HEK293 (cell line): ENCODE data around the gene KCNC1.

Experiments used
- CTCF ChIA-PET: fragments of 350-600 bp; formaldehyde crosslinking; extraction: SDS; loops from one replicate; lab custom pipeline; 2021; ENCODE audit warnings: antibody characterized with exemption; lab: Yijun Ruan, JAX
- POLR2A ChIA-PET: fragments of 300-600 bp; formaldehyde crosslinking; extraction: SDS; loops from one replicate; lab custom pipeline; 2020; ENCODE audit warnings: antibody characterized with exemption, inconsistent platforms; lab: Yijun Ruan, JAX
- H3K27ac ChIP-seq: fragments of 200-500 bp; sonication (Bioruptor generic); 2 replicates; pipeline ENCODE4 v1.5.1; 2014; ENCODE audit warnings: low read depth, low read length, control low read depth, inconsistent platforms; ENCODE audit errors: extremely low read depth
- H3K36me3 ChIP-seq, 2 experiments: fragments of 200-500 bp in 1 of 2; sonication (Bioruptor generic) in 1 of 2; 1 replicate in 1 of 2; 2 replicates in 1 of 2; pipeline ENCODE4 v1.5.1; 2014 to 2017; ENCODE audit warnings: inconsistent platforms in 2 of 2, low read length in 2 of 2; ENCODE audit not compliant: control insufficient read depth in 2 of 2, insufficient read depth in 1 of 2
- H3K4me1 ChIP-seq: fragments of 200-500 bp; sonication (Bioruptor generic); 2 replicates; pipeline ENCODE4 v1.5.1; 2014; ENCODE audit warnings: mild to moderate bottlenecking, low read length, inconsistent platforms; ENCODE audit not compliant: control insufficient read depth, insufficient read depth
- H3K4me3 ChIP-seq: 2 replicates; pipeline ENCODE4 v1.5.1; 2011; ENCODE audit warnings: low read depth, mild to moderate bottlenecking, control low read depth, low read length, moderate library complexity
- H3K9me3 ChIP-seq: fragments of 200-500 bp; sonication (Bioruptor generic); 2 replicates; pipeline ENCODE4 v1.5.1; 2014; ENCODE audit warnings: low read depth, low read length, inconsistent platforms; ENCODE audit not compliant: control insufficient read depth, insufficient read depth
- KLF16 ChIP-seq: fragments of 450-650 bp; formaldehyde crosslinking; IDR thresholded peaks from 2 replicates; pipeline ENCODE4 v1.5.1; 2017; ENCODE audit warnings: missing biosample characterization, missing genetic modification characterization
- PRDM1 ChIP-seq: fragments of 450-650 bp; formaldehyde crosslinking; IDR thresholded peaks from 2 replicates; pipeline ENCODE4; 2016; ENCODE audit warnings: missing biosample characterization, missing genetic modification characterization
- REPIN1 ChIP-seq: fragments of 450-650 bp; formaldehyde crosslinking; IDR thresholded peaks from 2 replicates; pipeline ENCODE4 v1.5.1; 2017; ENCODE audit warnings: missing biosample characterization, missing genetic modification characterization, low read depth
- SALL2 ChIP-seq: fragments of 450-650 bp; formaldehyde crosslinking; IDR thresholded peaks from 2 replicates; pipeline ENCODE4 v1.5.0; 2017; ENCODE audit warnings: missing biosample characterization, mild to moderate bottlenecking, missing genetic modification characterization, borderline replicate concordance
- ZBTB1 ChIP-seq: fragments of 450-650 bp; formaldehyde crosslinking; IDR thresholded peaks from 2 replicates; pipeline ENCODE4 v1.5.1; 2016; ENCODE audit warnings: missing biosample characterization, missing genetic modification characterization
- ZFP41 ChIP-seq: fragments of 450-650 bp; formaldehyde crosslinking; IDR thresholded peaks from 2 replicates; pipeline ENCODE4 v1.5.1; 2016; ENCODE audit warnings: missing biosample characterization, missing genetic modification characterization, borderline replicate concordance
- ZNF184 ChIP-seq: fragments of 450-650 bp; IDR thresholded peaks from 2 replicates; pipeline ENCODE4 v1.5.1; 2018; ENCODE audit warnings: missing biosample characterization, mild to moderate bottlenecking, missing genetic modification characterization
- ZNF391 ChIP-seq: fragments of 450-650 bp; formaldehyde crosslinking; IDR thresholded peaks from 2 replicates; pipeline ENCODE4 v1.5.1; 2016; ENCODE audit warnings: low read depth, missing biosample characterization, missing genetic modification characterization, borderline replicate concordance
- ZNF501 ChIP-seq: fragments of 450-650 bp; formaldehyde crosslinking; IDR thresholded peaks from 2 replicates; pipeline ENCODE4 v1.5.1; 2016; ENCODE audit warnings: missing biosample characterization, missing genetic modification characterization
- ZNF548 ChIP-seq: fragments of 450-650 bp; formaldehyde crosslinking; IDR thresholded peaks from 2 replicates; pipeline ENCODE4 v1.5.1; 2016; ENCODE audit warnings: missing biosample characterization, missing genetic modification characterization
- ZNF623 ChIP-seq: fragments of 450-650 bp; formaldehyde crosslinking; IDR thresholded peaks from 2 replicates; pipeline ENCODE4 v1.5.1; 2016; ENCODE audit warnings: missing biosample characterization, missing genetic modification characterization
- ZNF660 ChIP-seq: fragments of 450-650 bp; IDR thresholded peaks from 2 replicates; pipeline ENCODE4 v1.5.1; 2018; ENCODE audit warnings: missing biosample characterization, mild to moderate bottlenecking, missing genetic modification characterization
- ZNF747 ChIP-seq: fragments of 450-650 bp; formaldehyde crosslinking; IDR thresholded peaks from 2 replicates; pipeline ENCODE4 v1.5.1; 2016; ENCODE audit warnings: missing biosample characterization, missing genetic modification characterization
- ZNF837 ChIP-seq: fragments of 450-650 bp; formaldehyde crosslinking; IDR thresholded peaks from 2 replicates; pipeline ENCODE4 v1.5.1; 2016; ENCODE audit warnings: missing biosample characterization, missing genetic modification characterization
- ZSCAN5A ChIP-seq: fragments of 450-650 bp; formaldehyde crosslinking; IDR thresholded peaks from 2 replicates; pipeline ENCODE4 v1.5.1; 2016; ENCODE audit warnings: missing biosample characterization, missing genetic modification characterization
- TF ChIP-seq, protein P1 (sequence below): fragments of 450-650 bp; formaldehyde crosslinking; IDR thresholded peaks from 2 replicates; pipeline ENCODE4 v1.5.1; 2017; ENCODE audit warnings: missing biosample characterization, missing genetic modification characterization
- TF ChIP-seq, protein P2 (sequence below): fragments of 450-650 bp; formaldehyde crosslinking; IDR thresholded peaks from 2 replicates; pipeline ENCODE4 v1.5.1; 2017; ENCODE audit warnings: missing biosample characterization, missing genetic modification characterization

Gene KCNC1

DNA sequence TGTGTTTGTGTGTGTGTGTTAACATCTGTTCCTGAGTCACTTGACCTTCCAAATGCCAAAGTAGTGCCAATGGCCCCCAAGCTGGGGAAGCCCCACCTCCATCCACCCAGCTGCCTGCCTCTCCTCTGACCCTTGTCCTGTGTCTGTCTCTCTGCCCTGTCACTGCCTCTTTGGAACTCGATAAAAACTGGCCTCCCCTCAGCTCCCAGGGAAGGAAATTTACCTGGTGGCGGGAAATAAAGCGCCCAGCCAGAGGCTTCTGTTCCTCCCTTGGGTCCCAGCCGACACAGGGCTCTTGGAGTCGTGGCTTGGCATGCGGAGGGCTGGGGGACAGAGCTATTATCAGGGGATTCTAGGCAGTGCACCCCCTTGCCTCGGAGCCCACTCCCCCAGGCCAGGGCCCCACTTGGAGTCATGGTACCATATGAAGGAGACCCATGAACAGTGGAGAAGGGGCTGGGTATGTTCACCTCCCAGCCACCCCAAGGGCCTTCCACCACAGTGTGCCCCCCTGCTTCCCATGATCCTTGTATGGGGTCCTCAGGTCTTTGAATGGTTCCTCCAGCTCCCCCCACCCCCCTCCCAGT, 6.2 kb downstream of the KCNC1 start:
- POLR2A ChIA-PET, result no interaction called here
- CTCF ChIA-PET, result interaction anchor here (0.6 to 4.8 kb wide), 2 partner anchors 10 to 69 kb away, joined by 3 to 25 read pairs; no protein-coding TSS in a partner anchor
- no peak overlapping the region for H3K4me3 ChIP-seq
- H3K36me3 ChIP-seq, result no peaks in the 10 kb centered on the region
- H3K9me3 ChIP-seq, result no peaks in the 10 kb centered on the region
- H3K4me1 ChIP-seq, result no peaks in the 10 kb centered on the region
- H3K27ac ChIP-seq, result no peak overlapping the region
- TF ChIP-seq ZNF184 (tag by site-specific recombination) (no peak), SALL2 (tag by site-specific recombination) (no peak), ZNF391 (tag by site-specific recombination) (no peak), ZNF837 (tag by site-specific recombination) (no peak)
- TF ChIP-seq, protein P1, sequence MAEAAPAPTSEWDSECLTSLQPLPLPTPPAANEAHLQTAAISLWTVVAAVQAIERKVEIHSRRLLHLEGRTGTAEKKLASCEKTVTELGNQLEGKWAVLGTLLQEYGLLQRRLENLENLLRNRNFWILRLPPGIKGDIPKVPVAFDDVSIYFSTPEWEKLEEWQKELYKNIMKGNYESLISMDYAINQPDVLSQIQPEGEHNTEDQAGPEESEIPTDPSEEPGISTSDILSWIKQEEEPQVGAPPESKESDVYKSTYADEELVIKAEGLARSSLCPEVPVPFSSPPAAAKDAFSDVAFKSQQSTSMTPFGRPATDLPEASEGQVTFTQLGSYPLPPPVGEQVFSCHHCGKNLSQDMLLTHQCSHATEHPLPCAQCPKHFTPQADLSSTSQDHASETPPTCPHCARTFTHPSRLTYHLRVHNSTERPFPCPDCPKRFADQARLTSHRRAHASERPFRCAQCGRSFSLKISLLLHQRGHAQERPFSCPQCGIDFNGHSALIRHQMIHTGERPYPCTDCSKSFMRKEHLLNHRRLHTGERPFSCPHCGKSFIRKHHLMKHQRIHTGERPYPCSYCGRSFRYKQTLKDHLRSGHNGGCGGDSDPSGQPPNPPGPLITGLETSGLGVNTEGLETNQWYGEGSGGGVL (tag by site-specific recombination), result no peak

DNA sequence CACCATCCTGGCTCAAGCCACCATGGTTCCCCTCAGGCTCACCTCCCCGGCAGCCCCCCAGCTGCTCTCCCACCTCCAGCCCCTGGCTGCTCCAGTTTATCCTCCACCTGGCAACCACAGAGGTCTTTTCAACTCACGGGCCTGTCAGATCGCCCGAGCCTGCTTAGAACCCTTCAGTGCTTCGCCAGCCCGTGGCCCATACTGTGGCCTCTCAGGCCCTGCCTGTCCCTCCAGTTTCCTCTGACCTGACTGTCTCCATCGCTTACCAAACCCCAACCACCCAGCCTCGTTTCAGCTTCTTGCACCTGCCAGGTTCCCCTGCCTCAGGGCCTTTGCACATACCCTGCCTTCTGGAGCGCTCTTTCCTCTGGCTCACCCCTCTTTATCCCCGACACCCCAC, 6.9 kb downstream of the KCNC1 start:
- TF ChIP-seq ZNF391 (tag by site-specific recombination) (no peak), ZNF548 (no peak), PRDM1 (tag by site-specific recombination) (no peak), ZNF623 (tag by site-specific recombination) (peak; percentile 96)
- TF ChIP-seq, protein P2, sequence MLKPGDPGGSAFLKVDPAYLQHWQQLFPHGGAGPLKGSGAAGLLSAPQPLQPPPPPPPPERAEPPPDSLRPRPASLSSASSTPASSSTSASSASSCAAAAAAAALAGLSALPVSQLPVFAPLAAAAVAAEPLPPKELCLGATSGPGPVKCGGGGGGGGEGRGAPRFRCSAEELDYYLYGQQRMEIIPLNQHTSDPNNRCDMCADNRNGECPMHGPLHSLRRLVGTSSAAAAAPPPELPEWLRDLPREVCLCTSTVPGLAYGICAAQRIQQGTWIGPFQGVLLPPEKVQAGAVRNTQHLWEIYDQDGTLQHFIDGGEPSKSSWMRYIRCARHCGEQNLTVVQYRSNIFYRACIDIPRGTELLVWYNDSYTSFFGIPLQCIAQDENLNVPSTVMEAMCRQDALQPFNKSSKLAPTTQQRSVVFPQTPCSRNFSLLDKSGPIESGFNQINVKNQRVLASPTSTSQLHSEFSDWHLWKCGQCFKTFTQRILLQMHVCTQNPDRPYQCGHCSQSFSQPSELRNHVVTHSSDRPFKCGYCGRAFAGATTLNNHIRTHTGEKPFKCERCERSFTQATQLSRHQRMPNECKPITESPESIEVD, result no peak
- POLR2A ChIA-PET, result interaction anchor here (0.6 kb wide), 1 partner anchor 25 kb away, joined by 3 read pairs; no protein-coding TSS in a partner anchor
- Histone ChIP-seq H3K4me1 (no peaks in the 10 kb centered on the region), H3K4me3 (no peak overlapping the region), H3K27ac (no peak overlapping the region), H3K9me3 (no peaks in the 10 kb centered on the region), H3K36me3 (no peaks in the 10 kb centered on the region)
- CTCF ChIA-PET, result interaction anchor here (0.6 to 4.8 kb wide), 4 partner anchors 11 to 232 kb away, joined by 3 to 25 read pairs (median 6); no protein-coding TSS in a partner anchor

DNA sequence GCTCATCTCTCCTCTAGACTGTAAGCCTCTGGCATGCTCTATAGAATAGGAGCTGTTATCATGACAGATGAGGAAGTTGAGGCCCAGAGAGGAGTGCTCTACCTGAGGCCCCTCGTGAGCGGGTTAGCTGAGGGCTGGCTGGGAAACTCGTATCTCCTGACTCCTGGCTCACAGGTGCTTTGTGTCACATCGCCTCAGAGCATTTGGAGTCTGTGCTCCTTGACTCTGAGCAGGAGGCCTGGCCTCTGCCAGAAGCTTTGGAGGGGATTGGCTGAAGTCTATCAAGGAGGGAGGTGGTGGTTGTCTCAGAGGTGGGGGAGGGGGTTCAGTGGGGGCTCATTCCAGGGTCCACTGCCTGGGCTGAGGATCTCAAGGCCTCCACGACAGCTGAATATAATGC, 7.4 kb downstream of the KCNC1 start:
- Histone ChIP-seq H3K27ac (no peak overlapping the region), H3K36me3 (no peaks in the 10 kb centered on the region), H3K4me1 (no peaks in the 10 kb centered on the region), H3K4me3 (no peak overlapping the region), H3K9me3 (no peaks in the 10 kb centered on the region)
- CTCF ChIA-PET, result interaction anchor here (0.6 to 4.8 kb wide), 6 partner anchors 12 to 314 kb away, joined by 3 to 25 read pairs (median 4); no protein-coding TSS in a partner anchor
- POLR2A ChIA-PET, result interaction anchor here (0.6 kb wide), 1 partner anchor 24 kb away, joined by 3 read pairs; no protein-coding TSS in a partner anchor
- no peak for TF ChIP-seq ZFP41 (tag by site-specific recombination)
- TF ChIP-seq ZSCAN5A (tag by site-specific recombination), result no peak
- no peak for TF ChIP-seq ZNF660 (tag by site-specific recombination)
- TF ChIP-seq ZBTB1 (tag by site-specific recombination), result no peak
- no peak for TF ChIP-seq ZNF501
- no peak for TF ChIP-seq KLF16 (tag by site-specific recombination)
- TF ChIP-seq ZNF747, result no peak
- TF ChIP-seq REPIN1 (tag by site-specific recombination), result no peak
